Activated T-helper 1 cell treated with Interleukin-2 at 50 U/mL for 16 hours (primary cell): Measurements from ENCODE around the gene MIA2.
A peak's percentile ranks its signal among the peaks of the same experiment; 100 is the strongest.
"Not testable (repeated sequence)": the region's sequence is repeated elsewhere in the genome, so short reads cannot be mapped to it uniquely, and the experiment has no call there.

Experiments
- DNase-seq: peaks from one replicate; pipeline ENCODE4 v3.0.0-alpha.2; 2020; ENCODE audit warnings: low read depth

Gene MIA2, protein sequence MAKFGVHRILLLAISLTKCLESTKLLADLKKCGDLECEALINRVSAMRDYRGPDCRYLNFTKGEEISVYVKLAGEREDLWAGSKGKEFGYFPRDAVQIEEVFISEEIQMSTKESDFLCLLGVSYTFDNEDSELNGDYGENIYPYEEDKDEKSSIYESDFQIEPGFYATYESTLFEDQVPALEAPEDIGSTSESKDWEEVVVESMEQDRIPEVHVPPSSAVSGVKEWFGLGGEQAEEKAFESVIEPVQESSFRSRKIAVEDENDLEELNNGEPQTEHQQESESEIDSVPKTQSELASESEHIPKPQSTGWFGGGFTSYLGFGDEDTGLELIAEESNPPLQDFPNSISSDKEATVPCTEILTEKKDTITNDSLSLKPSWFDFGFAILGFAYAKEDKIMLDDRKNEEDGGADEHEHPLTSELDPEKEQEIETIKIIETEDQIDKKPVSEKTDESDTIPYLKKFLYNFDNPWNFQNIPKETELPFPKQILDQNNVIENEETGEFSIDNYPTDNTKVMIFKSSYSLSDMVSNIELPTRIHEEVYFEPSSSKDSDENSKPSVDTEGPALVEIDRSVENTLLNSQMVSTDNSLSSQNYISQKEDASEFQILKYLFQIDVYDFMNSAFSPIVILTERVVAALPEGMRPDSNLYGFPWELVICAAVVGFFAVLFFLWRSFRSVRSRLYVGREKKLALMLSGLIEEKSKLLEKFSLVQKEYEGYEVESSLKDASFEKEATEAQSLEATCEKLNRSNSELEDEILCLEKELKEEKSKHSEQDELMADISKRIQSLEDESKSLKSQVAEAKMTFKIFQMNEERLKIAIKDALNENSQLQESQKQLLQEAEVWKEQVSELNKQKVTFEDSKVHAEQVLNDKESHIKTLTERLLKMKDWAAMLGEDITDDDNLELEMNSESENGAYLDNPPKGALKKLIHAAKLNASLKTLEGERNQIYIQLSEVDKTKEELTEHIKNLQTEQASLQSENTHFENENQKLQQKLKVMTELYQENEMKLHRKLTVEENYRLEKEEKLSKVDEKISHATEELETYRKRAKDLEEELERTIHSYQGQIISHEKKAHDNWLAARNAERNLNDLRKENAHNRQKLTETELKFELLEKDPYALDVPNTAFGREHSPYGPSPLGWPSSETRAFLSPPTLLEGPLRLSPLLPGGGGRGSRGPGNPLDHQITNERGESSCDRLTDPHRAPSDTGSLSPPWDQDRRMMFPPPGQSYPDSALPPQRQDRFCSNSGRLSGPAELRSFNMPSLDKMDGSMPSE (N-terminal part only)

DNA sequence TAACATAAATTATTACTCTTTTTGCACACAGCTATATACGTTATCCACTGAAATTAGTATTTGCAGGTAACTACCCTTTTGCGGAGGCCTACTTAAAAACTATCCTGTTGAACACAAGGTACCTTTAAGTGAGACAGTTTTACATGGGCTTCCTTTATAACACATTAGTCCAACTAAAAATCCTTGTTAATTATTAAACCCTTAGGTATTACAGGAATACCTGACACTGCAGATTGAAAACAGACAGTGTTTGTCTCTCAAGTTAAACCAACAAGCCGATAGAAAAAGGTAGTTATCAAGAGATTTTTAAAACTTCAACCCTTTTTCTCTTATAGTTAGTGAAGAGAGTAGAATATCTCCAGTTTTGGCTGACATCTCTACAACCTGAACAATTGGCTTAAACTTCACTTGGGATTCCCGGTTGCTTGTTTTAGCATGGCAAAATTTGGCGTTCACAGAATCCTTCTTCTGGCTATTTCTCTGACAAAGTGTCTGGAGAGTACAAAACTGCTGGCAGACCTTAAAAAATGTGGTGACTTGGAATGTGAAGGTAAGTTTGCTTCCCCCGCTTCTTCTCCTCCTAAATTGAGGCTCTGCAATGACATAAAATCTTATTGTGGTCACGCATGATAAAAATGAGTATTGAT lies at the start of gene MIA2:
Gene MIA2, plus strand, starts transcription at position 236 of the 647 bp plus-strand sequence. Its CDS starts 200 bp downstream, at position 436.
- DNase-seq = no peak

DNA sequence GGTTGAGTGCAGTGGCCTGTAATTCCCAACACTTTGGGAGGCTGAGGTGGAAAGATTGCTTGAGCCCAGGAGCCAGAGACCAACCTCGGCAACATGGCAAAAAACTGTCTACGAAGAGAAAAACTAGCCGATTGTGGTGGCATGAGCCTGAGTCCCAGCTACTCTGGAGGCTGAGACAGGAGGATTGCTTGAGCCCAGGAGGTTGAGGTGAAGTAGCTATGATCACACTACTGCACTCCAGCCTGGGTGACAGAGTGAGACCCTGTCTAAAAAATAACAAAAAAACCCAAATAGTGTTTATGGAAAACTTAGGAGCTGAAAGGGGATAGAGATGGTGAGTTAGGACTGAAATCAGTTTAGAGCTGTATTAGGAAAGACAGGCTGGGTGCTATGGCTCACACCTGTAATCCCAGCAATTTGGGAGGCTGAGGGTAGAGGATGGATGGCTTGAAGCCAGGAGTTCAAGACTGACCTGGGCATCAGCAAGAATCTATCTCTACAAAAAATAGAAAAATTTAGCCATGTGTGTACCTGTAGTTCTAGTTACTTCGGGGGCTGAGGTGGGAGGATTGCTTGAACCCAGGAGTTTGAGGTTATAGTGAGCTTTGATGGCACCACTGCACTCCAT lies 49.0 kb upstream of the MIA2 start:
- no peak for DNase-seq

DNA sequence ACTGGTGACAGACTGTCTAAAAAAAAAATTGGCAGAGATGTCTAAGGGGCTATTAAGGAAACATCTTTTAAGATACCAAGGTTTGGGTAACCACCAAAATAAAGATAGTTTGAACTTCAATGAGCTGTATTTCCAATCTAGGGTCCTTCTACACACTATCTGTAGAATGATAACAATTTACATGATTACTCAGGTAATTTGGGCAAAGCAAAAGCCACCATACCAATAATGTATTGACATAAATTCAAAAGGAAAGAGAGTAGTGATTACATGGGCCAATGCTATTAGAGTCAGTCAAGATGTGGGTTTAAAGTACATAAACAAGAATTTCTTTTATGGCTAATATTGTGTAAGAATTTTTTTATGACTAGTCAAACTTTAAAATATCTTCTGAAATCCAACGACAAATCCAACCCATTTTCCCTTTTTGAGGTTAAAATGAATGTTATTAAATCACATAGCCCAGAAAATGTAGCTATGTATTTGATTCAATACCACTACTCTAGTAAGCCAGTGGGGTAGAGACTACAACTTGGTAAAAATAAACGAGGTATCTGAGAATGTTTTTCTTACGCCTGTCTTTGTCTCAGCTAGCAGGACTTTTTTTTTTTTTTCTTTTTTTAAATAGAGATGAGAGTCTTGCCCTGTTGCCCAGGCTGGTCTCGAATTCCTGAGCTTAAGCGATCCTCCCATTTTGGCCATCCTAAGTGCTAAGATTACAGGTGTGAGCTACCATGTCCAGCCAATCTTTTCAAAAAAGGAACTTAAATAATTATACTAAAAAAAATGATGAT lies 48.3 kb upstream of the MIA2 start:
- DNase-seq = no peak

DNA sequence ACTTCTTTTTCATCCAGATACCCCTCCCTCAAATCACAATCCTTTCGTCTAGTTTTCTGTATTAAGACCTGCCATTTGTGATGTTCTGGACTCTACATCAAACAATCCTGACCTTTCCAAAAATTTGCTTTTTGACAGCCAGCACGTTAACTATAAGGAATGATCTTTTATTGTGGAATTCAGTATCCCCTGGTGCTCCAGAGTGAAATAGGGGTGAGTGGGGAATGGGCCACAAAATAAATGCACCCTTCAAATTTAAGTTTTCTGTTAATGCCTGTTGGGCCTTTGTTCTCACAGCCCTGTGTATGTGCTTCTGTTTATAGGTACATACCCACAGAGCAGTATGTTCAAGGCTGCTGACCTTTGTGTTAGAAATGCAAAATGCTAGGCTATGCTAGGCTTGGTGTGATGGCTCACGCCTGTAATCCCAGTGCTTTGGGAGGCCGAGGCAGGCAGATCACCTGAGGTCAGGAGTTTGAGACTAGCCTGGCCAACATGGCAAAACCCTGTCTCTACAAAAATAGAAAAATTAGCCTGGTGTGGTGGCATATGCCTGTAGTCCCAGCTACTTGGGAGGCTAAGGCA lies 46.7 kb upstream of the MIA2 start:
- DNase-seq = no peak

DNA sequence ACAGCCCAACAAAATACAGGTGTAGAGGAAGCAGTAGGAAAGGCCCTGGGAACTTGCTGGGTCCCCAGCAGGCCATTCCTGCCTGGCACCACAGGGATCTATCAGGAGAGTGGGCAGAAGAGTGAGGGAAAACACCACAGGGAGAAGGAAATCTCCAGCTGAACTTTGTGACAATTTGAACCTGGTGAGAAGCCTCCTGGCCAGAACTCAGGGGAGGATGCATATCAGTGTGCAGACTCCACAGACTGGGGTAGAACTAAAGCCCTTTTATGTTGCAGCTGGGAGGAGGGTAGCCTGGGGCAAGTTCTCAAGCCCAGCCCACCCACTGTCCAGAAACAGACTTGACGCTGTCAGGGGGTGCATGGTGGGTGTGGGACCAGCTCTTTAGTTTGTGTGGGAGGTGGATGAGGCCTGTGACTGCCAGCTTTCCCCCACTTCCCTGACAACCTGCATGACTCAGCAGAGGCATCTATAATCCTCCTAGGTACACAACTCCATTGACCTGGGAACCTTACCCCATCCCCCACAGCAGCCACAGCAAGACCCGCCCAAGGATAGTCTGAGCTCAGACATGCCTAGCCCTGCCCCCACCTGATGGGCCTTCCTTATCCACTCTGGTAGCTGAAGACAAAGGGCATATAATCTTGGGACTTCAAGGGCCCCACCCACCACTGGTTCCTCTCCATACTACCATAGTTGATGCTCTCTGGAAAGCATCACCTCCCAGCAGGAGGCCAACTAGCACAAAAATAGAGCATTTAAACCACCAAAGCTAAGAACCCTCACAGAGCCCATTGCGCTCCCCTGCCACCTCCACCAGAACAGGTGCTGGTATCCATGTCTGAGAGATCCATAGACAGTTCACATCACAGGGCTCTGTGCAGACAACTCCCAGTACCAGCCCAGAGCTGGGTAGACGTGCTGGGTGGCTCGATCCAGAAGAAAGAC lies 29.8 kb upstream of the MIA2 start:
- DNase-seq = no peak

DNA sequence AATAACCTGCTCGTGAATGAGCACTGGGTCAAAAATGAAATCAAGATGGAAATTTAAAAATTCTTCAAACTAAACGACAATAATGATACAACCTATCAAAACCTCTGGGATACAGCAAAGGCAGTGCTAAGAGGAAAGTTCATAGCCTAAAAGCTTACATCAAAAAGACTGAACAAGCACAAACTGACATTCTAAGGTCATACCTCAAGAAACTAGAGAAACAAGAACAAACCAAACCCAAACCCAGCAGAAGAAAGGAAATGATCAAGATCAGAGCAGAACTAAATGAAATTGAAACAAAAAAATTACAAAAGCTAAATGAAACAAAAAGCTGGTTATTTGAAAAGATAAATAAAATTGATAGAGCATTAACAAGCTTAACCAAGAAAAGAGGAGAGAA lies 26.3 kb upstream of the MIA2 start:
- not testable (repeated sequence) for DNase-seq

DNA sequence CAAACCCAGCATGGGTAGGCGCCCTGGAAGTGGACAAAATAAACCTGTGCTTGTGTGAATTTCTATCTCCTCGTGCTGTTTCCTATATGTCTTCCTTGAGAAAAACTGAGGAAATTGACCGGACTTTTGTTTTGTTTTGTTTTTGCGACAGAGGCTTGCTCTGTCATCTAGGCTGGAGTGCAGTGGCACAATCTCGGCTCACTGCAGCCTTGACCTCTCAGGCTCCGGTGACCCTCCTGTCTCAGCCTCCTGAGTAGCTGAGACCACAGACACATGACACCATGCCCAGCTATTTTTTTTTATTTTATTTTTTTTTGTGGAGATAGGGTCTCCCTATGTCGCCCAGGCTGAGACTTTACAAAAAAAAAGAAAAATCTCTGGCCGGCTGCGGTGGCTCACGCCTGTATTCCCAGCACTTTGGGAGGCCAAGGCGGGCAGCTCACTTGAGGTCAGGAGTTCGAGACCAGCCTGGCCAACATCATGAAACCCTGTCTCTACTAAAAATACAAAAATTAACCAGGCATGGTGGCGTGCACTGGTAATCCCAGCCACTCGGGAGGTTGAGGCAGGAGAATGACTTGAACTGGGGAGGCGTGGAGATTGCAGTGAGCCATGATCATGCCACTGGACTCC lies 22.5 kb upstream of the MIA2 start:
- DNase-seq = no peak

DNA sequence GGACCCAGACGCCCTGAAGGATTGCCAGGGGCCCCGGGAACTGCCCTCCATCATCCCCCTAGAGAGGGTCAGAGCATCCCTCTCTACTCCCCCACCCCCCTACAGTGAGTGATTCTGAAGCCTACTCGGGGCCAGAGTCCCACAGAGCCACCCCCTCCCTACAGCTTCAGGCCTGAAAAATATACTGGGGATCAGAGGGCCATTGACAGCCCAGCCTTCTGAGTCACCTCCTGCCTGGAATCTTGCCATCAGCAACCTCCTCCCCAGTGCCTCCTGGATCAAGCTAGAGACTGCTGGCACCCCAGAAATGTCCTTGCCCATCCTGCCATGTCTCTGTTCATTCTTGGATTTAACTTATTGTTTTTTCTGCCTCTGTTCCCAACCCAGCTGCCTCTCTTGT lies 21.7 kb upstream of the MIA2 start:
- DNase-seq = no peak

DNA sequence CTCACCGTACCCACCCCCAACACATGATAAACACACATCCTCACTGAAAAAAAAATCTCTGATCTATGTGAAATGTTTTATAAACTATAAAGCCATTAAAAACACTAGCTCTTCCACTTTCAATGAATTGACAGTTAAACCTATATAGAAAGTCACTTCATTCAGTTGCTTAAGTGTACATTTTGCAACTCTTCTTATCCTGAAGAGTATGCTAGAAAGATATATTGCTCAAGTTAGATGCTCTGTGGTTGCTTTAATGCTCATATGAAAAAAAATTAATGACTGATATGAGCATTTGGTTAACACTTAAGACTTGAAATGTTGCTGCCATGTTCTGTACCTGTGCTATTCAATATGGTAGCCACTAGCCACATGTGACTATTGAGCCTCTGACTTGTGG lies 21.0 kb upstream of the MIA2 start:
- no peak for DNase-seq

DNA sequence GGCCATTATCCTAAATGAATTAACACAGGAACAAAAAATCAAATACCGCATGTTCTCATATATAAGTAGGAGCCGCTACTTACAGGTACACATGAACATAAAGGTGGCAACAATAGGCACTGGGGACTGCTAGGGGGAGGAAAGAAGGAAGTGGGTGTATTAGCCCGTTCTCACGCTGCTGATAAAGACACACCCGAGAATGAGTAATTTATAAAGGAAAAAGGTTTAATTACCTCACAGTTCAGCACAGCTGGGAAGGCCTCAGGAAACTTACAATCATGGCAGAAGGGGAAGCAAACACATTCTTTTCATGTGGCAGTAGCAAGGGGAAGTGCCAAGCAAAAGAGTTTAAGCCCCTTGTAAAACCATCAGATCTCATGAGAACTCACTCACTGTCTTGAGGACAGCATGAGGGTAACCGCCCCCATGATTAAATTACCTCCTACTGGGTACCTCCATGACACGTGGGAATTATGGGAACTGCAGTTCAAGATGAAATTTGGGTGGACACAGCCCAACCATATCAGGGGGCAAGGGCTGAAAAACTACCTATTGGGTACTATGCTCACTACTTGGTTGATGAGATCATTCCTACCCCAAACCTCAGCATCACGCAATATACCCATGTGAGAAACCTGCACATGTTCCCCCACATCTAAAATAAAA lies 16.4 kb upstream of the MIA2 start:
- no peak for DNase-seq

DNA sequence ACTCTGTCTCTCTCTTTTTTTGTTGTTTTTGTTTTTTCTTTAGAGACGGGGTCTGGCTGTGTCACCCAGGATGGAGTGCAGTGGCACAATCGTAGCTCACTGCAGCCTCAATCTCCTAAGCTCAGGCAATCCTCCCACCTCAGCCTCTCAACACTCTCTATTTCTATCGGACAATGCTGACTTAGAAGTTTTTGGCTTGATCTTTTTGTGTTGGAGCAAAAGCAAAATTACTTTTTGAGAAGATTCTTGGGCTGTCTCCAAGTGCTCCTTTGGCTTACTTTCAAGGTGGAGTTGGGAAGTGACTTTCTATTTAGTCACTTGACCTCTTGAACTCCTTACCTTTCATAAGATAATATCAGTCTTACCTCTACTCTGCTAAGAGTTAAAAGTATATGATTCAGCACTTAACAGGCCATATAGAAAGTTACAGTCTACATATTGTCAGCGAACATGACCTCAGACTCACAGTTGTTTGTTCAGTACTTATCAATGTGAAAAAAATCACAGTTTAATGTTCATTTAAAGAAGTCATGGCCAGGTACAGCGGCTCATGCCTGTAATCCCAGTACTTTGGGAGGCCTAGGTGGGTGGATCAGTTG lies 15.4 kb upstream of the MIA2 start:
- no peak for DNase-seq

DNA sequence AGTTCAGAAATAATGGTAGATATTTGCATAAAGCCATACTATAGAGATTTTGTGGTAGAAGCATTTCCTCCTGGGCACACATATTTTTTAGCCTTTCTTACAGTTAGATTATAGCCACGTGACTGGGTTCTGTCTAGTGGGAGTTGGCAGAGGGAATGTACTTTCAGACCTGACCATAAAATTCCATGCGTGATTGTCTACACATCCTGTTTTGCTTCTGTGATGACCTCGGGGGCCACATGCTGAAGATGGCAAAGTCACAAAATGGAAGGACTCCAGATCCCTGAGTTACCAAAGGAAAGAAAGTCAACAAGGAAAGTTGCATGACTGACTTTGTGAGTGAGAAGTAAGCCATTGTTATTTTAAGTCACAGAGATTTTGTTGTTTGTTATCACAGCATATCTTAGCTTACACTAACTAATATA lies 14.6 kb upstream of the MIA2 start:
- DNase-seq = no peak

DNA sequence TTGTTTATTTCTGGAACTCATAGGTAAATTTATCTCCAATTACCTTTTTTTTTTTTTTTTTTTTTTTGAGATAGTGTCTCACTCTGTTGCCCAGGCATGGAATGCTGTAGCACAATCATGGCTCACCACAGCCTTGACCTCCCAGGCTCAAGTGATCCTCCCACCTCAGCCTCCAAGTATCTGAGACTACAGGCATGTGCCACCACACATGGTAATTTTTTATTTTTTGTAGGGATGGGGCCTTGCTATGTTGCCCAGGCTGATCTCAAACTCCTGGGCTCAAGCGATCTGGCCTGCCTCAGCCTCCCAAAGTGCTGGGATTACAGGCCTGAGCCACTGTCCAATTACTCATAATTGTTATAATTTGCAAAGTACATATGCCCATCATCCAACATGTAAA lies 13.2 kb upstream of the MIA2 start:
- DNase-seq = not testable (repeated sequence)

DNA sequence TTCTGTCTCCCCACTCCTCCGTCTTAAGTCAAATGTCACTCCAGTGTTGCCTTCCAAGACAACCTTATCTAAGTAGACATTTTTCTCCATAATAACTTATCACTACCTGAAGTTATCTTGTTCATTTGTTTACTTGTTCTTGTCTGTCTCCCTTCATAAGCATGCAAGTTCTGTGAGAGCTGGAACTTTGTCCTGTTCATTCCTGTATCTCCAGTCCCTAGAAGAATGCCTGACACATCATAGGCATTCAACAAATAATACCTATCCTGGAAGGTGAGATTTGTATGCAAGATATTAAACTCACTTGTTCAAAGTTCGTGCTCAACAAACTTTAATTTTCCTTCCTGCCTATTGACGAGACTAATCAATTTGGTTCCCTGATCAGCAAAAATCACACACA lies 5.7 kb upstream of the MIA2 start:
- DNase-seq = no peak

DNA sequence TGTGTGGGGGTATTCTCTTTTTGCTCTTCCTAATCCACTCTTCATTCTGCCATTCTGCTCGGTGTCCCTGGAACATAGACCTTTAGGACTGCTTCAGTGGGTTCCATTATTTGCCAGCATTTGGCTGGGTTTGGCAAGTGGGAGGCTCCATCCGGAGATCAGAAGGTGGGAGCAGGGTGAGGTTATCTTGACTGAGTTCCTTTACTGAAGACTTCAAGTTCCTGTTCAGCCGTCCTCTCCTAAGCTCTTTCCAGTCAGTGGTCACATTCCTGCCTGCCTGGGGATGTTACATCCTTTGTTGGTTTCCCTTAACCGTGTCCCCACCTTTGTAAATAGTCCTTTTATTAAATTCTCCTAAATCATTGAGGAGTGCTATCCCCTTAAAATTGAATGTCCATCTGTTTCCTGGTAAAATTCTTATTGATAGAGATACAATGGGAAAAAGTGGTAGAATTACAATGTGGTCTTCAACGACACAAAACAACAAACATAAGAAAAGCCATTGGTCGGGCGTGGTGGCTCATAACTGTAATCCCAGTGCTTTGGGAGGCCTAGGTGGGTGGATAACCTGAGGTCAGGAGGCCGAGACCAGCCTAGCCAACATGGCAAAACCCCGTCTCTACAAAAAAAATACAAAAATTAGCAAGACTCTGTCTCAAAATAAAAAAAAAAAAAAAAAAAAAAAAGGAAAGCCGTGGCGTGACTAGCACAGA lies 5.0 kb upstream of the MIA2 start:
- DNase-seq = no peak

DNA sequence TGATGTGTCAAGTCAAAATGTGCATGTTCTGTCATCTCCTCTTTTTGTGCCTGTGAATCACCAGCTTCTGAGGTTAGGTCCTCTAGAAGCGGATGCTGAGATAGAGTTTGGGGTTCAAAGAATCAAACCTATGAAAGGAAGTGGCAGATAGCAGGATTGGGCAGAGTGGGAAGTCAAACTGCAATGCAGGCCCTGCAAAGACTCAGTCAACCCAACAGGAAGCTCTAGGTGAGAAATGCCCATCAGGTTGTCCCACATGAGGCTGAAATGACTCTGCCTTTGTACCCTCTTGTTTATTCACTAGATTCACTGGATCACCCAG lies 4.5 kb upstream of the MIA2 start:
- DNase-seq = peak; percentile 28

DNA sequence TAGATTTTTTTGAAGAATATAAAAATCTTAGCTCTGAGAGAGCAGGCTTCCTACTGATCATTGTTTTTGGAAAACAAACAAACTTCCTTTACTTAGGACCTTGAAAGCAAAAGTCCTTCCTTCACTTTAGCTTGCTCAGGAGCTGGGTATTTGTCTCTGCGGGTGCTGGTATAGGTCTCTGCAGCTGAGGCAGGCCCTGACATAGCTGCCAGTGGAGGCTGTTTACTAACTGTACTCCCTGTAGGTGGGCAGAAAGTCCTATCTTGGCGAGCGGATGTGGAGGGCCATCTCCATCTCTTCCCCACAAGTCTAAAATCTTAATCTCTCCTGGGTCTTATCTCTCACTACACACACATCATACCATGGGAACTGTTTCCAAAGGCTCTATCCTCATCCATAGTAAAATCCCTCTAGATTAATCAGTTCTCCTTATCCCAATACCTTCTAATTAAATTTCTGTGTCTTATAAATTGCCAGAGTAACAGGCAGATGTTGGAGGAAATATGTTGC lies 4.1 kb upstream of the MIA2 start:
- no peak for DNase-seq
